ENCODE measurements around the gene CNN2. TPM values are rescaled to one million over a fixed set of nuclear protein-coding genes. Genes with fewer than 3 reads are reported as not detected.

CNN2 gene
- total and polyA plus RNA-seq, 12 donors = 33.0 to 117 (median 61.7) TPM

GRCh38 chr19:1028062-1028926, 1.9 kb downstream of the CNN2 start:
- peaks cover 10 to 40% (median 30%) of the 10 kb centered on the region in 9 donors for H3K4me1 ChIP-seq
- WGBS, 2 donors = 3 to 5% methylated on average over 50 to 58 of the region's 58 CpGs
- intact Hi-C loops (cut with DNase I) = loop anchor here in 1 of 10 donors (5.0 kb wide), 1 partner anchor 74 kb away; the partner anchor contains the start of gene GPX4
- peak overlapping the region; percentile 50 to 99 (median 97) for H3K27ac ChIP-seq
- no peaks in the 10 kb centered on the region for H3K9me3 ChIP-seq
- peak; percentile 62 to 64 for DNase-seq
- no peaks in the 10 kb centered on the region for H3K27me3 ChIP-seq
- peaks cover 0 to 40% (median 9%) of the 10 kb centered on the region in 9 donors for H3K36me3 ChIP-seq
- peak overlapping the region; percentile 63 to 97 (median 90) for H3K4me3 ChIP-seq
- TF ChIP-seq CTCF (IDR thresholded peaks at IDR 0.05) = no peak
- ATAC-seq = peak; percentile 27 to 73 (median 63)

GRCh38 chr19:1032264-1032867, 6.0 kb downstream of the CNN2 start:
- TF ChIP-seq CTCF (IDR thresholded peaks at IDR 0.05) = no peak
- ATAC-seq (no peak), DNase-seq (no peak)
- peaks cover 8 to 40% (median 24%) of the 10 kb centered on the region in 9 donors for H3K4me1 ChIP-seq
- H3K4me3 ChIP-seq = no peak overlapping the region
- 89 to 92% methylated on average over 20 of the region's 20 CpGs for WGBS, 2 donors
- no peaks in the 10 kb centered on the region for H3K9me3 ChIP-seq
- peaks cover 0 to 63% (median 9%) of the 10 kb centered on the region in 9 donors for H3K36me3 ChIP-seq
- intact Hi-C loops (cut with DNase I) = loop anchor here in 1 of 10 donors (10.0 kb wide), 1 partner anchor 62 kb away; the partner anchor contains the start of gene POLR2E
- no peaks in the 10 kb centered on the region for H3K27me3 ChIP-seq
- H3K27ac ChIP-seq = no peak overlapping the region

- H3K4me3 ChIP-seq = no peak overlapping the region
- ATAC-seq (no peak), DNase-seq (no peak)
- intact Hi-C loops (cut with DNase I) = loop anchor here in 1 of 10 donors (10.0 kb wide), 1 partner anchor 59 kb away; the partner anchor contains the start of gene POLR2E
- no peaks in the 10 kb centered on the region for H3K27me3 ChIP-seq
- WGBS, 2 donors = 87 to 90% methylated on average over 29 of the region's 29 CpGs
- TF ChIP-seq CTCF (IDR thresholded peaks at IDR 0.05) = peak in 1 of 9 donors; percentile 11
- peaks cover 5 to 47% (median 20%) of the 10 kb centered on the region in 9 donors for H3K4me1 ChIP-seq
- peaks cover 0 to 53% (median 9%) of the 10 kb centered on the region in 9 donors for H3K36me3 ChIP-seq
- H3K27ac ChIP-seq = no peak overlapping the region
- no peaks in the 10 kb centered on the region for H3K9me3 ChIP-seq
Measured at GRCh38 chr19:1035998-1036621, 9.7 kb downstream of the CNN2 start.

GRCh38 chr19:1037621-1038064, 11.2 kb downstream of the CNN2 start:
- no peak for DNase-seq
- H3K9me3 ChIP-seq = no peaks in the 10 kb centered on the region
- H3K4me3 ChIP-seq = peak overlapping the region in 1 of 10 donors; percentile 29
- H3K27me3 ChIP-seq = no peaks in the 10 kb centered on the region
- WGBS, 2 donors = 74 to 80% methylated on average over 22 of the region's 22 CpGs
- ATAC-seq = no peak
- TF ChIP-seq CTCF (IDR thresholded peaks at IDR 0.05) = no peak
- H3K4me1 ChIP-seq = peaks cover 5 to 56% (median 29%) of the 10 kb centered on the region in 9 donors
- intact Hi-C loops (cut with DNase I) = loop anchor here in 1 of 10 donors (10.0 kb wide), 1 partner anchor 57 kb away; the partner anchor contains the start of gene POLR2E
- H3K27ac ChIP-seq = peak overlapping the region in 8 of 10 donors; percentile 4 to 92 (median 43)
- peaks cover 0 to 40% (median 3%) of the 10 kb centered on the region in 9 donors for H3K36me3 ChIP-seq

All from heart right ventricle (tissue), 16 donors.